ENCODE measurements around the gene ESYT2. TPM values are rescaled to one million over a fixed set of nuclear protein-coding genes. Genes with fewer than 3 reads are reported as not detected.

ESYT2 gene
- total and polyA plus RNA-seq, 4 donors: 4.9 to 31.7 (median 17.2) TPM

- TF ChIP-seq REST (IDR thresholded peaks at IDR 0.05) (no peak), HNF4G (IDR thresholded peaks at IDR 0.05) (no peak), RXRA (IDR thresholded peaks at IDR 0.05) (no peak), EGR1 (IDR thresholded peaks at IDR 0.05; ENCODE audit: low read depth in 2 of 2) (no peak), RAD21 (IDR thresholded peaks at IDR 0.05) (no peak)
These were observed 13.5 kb downstream of the ESYT2 start (continued) for GRCh38 chr7:158815800-158816128.

- no peaks in the 10 kb centered on the region for H3K27me3 ChIP-seq (ENCODE audit: control insufficient read depth in 4 of 4, insufficient read depth in 4 of 4, low read length in 3 of 4)
- H3K9me3 ChIP-seq (ENCODE audit: control insufficient read depth in 4 of 4, low read length in 3 of 4): no peaks in the 10 kb centered on the region
- no peak overlapping the region for H3K4me3 ChIP-seq (ENCODE audit: low read depth in 1 of 3, low read length in 3 of 3)
- H3K36me3 ChIP-seq (ENCODE audit: control insufficient read depth in 4 of 4, insufficient read depth in 3 of 4, low read depth in 1 of 4, low read length in 3 of 4): peaks cover 0 to 3% (median 0%) of the 10 kb centered on the region in 4 donors
- 77% methylated on average over 7 of the region's 7 CpGs for WGBS
- DNase-seq (ENCODE audit: low spot score): no peak
- peaks cover 0 to 16% (median 7%) of the 10 kb centered on the region in 4 donors for H3K4me1 ChIP-seq (ENCODE audit: control insufficient read depth in 4 of 4, insufficient read depth in 4 of 4, low read length in 3 of 4)
- H3K9ac ChIP-seq (ENCODE audit: low read depth in 1 of 2, low read length in 2 of 2): no peak overlapping the region
- TF ChIP-seq REST (IDR thresholded peaks at IDR 0.05): no peak
- no peak for TF ChIP-seq ZBTB33 (IDR thresholded peaks at IDR 0.05)
- no peak for TF ChIP-seq RAD21 (IDR thresholded peaks at IDR 0.05)
- TF ChIP-seq FOXA1 (IDR thresholded peaks at IDR 0.05): no peak
- no peak overlapping the region for H3K27ac ChIP-seq (ENCODE audit: low read depth in 1 of 2, low read length in 2 of 2)
These were observed 14.1 kb downstream of the ESYT2 start for GRCh38 chr7:158815083-158815799.

- 88% methylated on average over 2 of the region's 2 CpGs for WGBS
- H3K27ac ChIP-seq (ENCODE audit: low read depth in 1 of 2, low read length in 2 of 2): no peak overlapping the region
- no peak for TF ChIP-seq REST (IDR thresholded peaks at IDR 0.05)
- TF ChIP-seq MAX (IDR thresholded peaks at IDR 0.05): no peak
- no peak for TF ChIP-seq SP1 (IDR thresholded peaks at IDR 0.05)
- no peak for TF ChIP-seq GABPA (IDR thresholded peaks at IDR 0.05 in 1 of 2, conservative IDR thresholded peaks at IDR 0.05 in 1 of 2)
- no peak for TF ChIP-seq JUND (IDR thresholded peaks at IDR 0.05)
- TF ChIP-seq EGR1 (IDR thresholded peaks at IDR 0.05; ENCODE audit: low read depth in 2 of 2): no peak
- no peak for TF ChIP-seq TAF1 (conservative IDR thresholded peaks at IDR 0.05)
- TF ChIP-seq HNF4A (conservative IDR thresholded peaks at IDR 0.05): no peak
- TF ChIP-seq FOXA2 (IDR thresholded peaks at IDR 0.05): no peak
These were observed 14.7 kb downstream of the ESYT2 start for GRCh38 chr7:158814637-158815036.

More at GRCh38 chr7:158814637-158815036, 14.7 kb downstream of the ESYT2 start:
- no peak overlapping the region for H3K4me3 ChIP-seq (ENCODE audit: low read depth in 1 of 3, low read length in 3 of 3)
- peaks cover 0 to 16% (median 7%) of the 10 kb centered on the region in 4 donors for H3K4me1 ChIP-seq (ENCODE audit: control insufficient read depth in 4 of 4, insufficient read depth in 4 of 4, low read length in 3 of 4)
- H3K9me3 ChIP-seq (ENCODE audit: control insufficient read depth in 4 of 4, low read length in 3 of 4): no peaks in the 10 kb centered on the region
- peaks cover 0 to 3% (median 0%) of the 10 kb centered on the region in 4 donors for H3K36me3 ChIP-seq (ENCODE audit: control insufficient read depth in 4 of 4, insufficient read depth in 3 of 4, low read depth in 1 of 4, low read length in 3 of 4)
- H3K27me3 ChIP-seq (ENCODE audit: control insufficient read depth in 4 of 4, insufficient read depth in 4 of 4, low read length in 3 of 4): no peaks in the 10 kb centered on the region
- no peak overlapping the region for H3K9ac ChIP-seq (ENCODE audit: low read depth in 1 of 2, low read length in 2 of 2)
- no peak for DNase-seq (ENCODE audit: low spot score)
